Kidney (tissue), 14 donors: ENCODE data around the gene PTPRM. TPM values are rescaled to one million over a fixed set of nuclear protein-coding genes. Genes with fewer than 3 reads are reported as not detected.

Experiments
- DNase-seq, 5 donors: peaks; one replicate each; pipeline ENCODE4 v3.0.0-alpha.2; 2013 to 2020
- FAIRE-seq: peaks from 2 replicates; lab custom pipeline; 2012; peaks lifted over from hg19 to GRCh38; lab: Jason Lieb, UNC
- H3K27ac ChIP-seq, 2 donors: one replicate each; pipeline ENCODE4 v1.7.0; 2013; ENCODE audit warnings: low read depth in 2 of 2, low read length in 2 of 2, inconsistent platforms in 1 of 2
- H3K27me3 ChIP-seq: one replicate; pipeline ENCODE4 v1.7.1; 2013; ENCODE audit warnings: low read length, inconsistent platforms; ENCODE audit not compliant: control insufficient read depth, insufficient read depth
- H3K36me3 ChIP-seq, 3 donors: one replicate each; pipeline versions ENCODE4 v1.7.0 to v1.7.1; 2013; ENCODE audit warnings: low read length in 3 of 3, control low read depth in 1 of 3, inconsistent platforms in 1 of 3; ENCODE audit not compliant: insufficient read depth in 3 of 3, control insufficient read depth in 2 of 3
- H3K4me1 ChIP-seq, 3 donors: one replicate each; pipeline versions ENCODE4 v1.7.0 to v1.7.1; 2013; ENCODE audit warnings: low read length in 3 of 3, inconsistent platforms in 1 of 3, low read depth in 1 of 3; ENCODE audit not compliant: control insufficient read depth in 2 of 3, insufficient read depth in 2 of 3
- H3K4me3 ChIP-seq, 3 donors: one replicate each; pipeline versions ENCODE4 v1.7.0 to v1.8.1; 2013; ENCODE audit warnings: low read length in 3 of 3, control low read depth in 1 of 3, inconsistent platforms in 1 of 3
- H3K9ac ChIP-seq, 3 donors: one replicate each; pipeline versions ENCODE4 v1.7.0 to v1.7.1; 2013; ENCODE audit warnings: low read length in 3 of 3, control low read depth in 1 of 3, inconsistent platforms in 1 of 3
- H3K9me3 ChIP-seq, 3 donors: one replicate each; pipeline versions ENCODE4 v1.7.0 to v1.7.1; 2013; ENCODE audit warnings: low read length in 3 of 3, control low read depth in 1 of 3, inconsistent platforms in 1 of 3; ENCODE audit not compliant: control insufficient read depth in 2 of 3, insufficient read depth in 1 of 3
- intact Hi-C: fragments of 100-400 bp; cut with DNase I; formaldehyde crosslinking; loops from one replicate; pipeline ENCODE4 v1.11.1; 2022
- polyA plus RNA-seq: library from polyadenylated mRNA; stranded (reverse); fragments of 350-450 nt; fragmentation: Illumina TruSeq; extraction: RNeasy Lipid Tissue Mini Kit (QIAGEN cat#74804); gene quantifications from one replicate; pipeline ENCODE4 v1.2.3, GENCODE V29; 2014; ENCODE audit warnings: low read depth, low replicate concordance; ENCODE audit not compliant: insufficient read depth
- total RNA-seq: library from RNA; stranded (reverse); fragmentation: NEBNext Ultra II Directional; extraction: Animal tissue kit (Norgen Biotek cat#: 25700); gene quantifications from one replicate; pipeline ENCODE4 v1.2.1, GENCODE V29; 2021
- TF ChIP-seq, protein P1 (sequence below): IDR thresholded peaks from 3 replicates; pipeline ENCODE4 v1.5.1; 2012; ENCODE audit warnings: mild to moderate bottlenecking, moderate library complexity, borderline replicate concordance; ENCODE audit not compliant: insufficient read depth; ENCODE audit errors: extremely low read depth
- donor health status: control.
- donor health status: control.
- donor health status: control.
- donor health status: control.
- donor health status: control.
- donor health status: DM: yes; HTN: yes; CAD: no.
- donor health status: Normal renal cell carcinoma (clear cell type).

The PTPRM gene
- total and polyA plus RNA-seq, 2 donors from 2014 or later: 52.4 to 98.9 TPM

DNA sequence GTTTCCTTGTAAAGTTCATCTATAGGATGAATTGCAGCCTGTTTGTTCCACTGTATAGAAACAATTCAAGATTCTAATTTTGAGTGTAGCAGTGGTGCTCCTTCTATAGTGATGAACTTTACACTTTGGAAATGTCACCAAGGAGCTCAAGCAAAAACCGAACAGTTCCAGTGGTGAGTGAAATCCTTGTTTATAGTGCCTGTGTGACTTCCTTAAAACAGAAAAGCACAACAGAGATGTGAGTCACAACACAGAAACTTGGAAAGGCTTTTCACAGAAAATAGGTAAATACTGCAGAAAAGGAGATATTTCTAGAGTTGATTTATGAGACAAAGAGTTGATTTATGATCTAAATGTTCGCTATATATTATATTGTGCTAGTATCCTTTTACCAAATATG lies 482.0 kb downstream of the PTPRM start:
- FAIRE-seq (no peak), DNase-seq (no peak)
- intact Hi-C loops: no loop called here
- Histone ChIP-seq H3K27ac (no peak overlapping the region), H3K36me3 (no peaks in the 10 kb centered on the region), H3K9me3 (no peaks in the 10 kb centered on the region), H3K4me3 (no peak overlapping the region), H3K9ac (no peak overlapping the region), H3K4me1 (no peaks in the 10 kb centered on the region), H3K27me3 (no peaks in the 10 kb centered on the region)
- TF ChIP-seq, protein P1, sequence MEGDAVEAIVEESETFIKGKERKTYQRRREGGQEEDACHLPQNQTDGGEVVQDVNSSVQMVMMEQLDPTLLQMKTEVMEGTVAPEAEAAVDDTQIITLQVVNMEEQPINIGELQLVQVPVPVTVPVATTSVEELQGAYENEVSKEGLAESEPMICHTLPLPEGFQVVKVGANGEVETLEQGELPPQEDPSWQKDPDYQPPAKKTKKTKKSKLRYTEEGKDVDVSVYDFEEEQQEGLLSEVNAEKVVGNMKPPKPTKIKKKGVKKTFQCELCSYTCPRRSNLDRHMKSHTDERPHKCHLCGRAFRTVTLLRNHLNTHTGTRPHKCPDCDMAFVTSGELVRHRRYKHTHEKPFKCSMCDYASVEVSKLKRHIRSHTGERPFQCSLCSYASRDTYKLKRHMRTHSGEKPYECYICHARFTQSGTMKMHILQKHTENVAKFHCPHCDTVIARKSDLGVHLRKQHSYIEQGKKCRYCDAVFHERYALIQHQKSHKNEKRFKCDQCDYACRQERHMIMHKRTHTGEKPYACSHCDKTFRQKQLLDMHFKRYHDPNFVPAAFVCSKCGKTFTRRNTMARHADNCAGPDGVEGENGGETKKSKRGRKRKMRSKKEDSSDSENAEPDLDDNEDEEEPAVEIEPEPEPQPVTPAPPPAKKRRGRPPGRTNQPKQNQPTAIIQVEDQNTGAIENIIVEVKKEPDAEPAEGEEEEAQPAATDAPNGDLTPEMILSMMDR: no peak

DNA sequence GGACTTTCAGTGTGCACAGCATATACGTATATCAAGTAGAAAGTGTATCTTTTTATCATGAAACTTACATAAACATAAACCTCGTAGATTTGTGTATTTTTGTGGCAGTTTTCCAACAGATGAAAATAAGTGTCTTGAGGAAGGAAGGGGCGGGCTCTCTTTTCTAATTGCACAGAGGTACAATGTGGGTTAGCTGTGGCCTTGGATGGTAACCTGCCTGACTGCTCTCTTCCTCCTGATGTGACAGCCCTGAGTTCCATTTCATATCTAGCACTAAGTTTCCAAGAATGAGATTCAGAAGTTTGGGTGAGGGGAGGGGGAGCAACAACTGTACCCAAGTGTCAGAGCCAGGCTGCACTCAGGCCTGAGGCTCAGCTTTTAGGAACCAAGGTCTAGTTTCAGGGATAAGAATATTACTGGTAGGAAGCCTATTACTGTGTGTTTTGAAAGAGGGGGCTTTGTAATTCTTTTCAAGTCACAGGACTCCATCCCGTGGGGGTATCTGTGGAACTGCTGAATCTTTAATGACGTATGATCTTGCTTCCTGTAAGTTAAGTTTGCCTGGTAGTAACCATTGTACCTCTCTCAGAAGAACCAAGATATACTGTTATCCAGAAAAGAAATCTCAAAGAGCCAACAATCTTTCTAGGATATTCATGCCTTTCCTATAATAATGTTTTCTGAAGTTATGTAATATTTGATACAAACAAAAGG lies 483.7 kb downstream of the PTPRM start:
- Histone ChIP-seq H3K36me3 (no peaks in the 10 kb centered on the region), H3K27me3 (no peaks in the 10 kb centered on the region), H3K4me1 (no peaks in the 10 kb centered on the region), H3K4me3 (no peak overlapping the region), H3K27ac (no peak overlapping the region), H3K9me3 (no peaks in the 10 kb centered on the region), H3K9ac (no peak overlapping the region)
- no peak for FAIRE-seq
- peak in 1 of 5 donors; percentile 11 for DNase-seq
- TF ChIP-seq, protein P1: no peak
- intact Hi-C loops: no loop called here

DNA sequence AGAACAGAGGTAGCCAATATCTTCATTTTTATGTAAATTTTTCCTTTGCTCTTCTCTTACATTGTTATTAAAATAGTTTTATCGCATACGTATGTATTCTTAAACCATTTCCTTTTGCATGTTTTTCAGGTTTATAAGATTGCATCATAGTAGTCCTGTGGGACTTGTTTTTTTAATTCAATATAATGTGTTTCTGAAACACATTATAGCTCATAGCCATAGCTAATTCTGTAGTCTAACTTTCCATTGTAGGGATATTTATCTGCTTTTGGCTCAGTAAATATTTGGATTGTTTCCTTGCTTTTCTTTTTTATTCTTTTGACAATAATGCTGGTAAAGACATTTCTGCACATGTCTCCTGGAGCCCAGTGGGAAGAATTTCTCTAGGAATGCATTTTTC lies 484.3 kb downstream of the PTPRM start:
- Histone ChIP-seq H3K36me3 (no peaks in the 10 kb centered on the region), H3K4me3 (no peak overlapping the region), H3K27me3 (no peaks in the 10 kb centered on the region), H3K27ac (no peak overlapping the region), H3K9ac (no peak overlapping the region), H3K4me1 (no peaks in the 10 kb centered on the region), H3K9me3 (no peaks in the 10 kb centered on the region)
- TF ChIP-seq, protein P1: no peak
- FAIRE-seq (no peak), DNase-seq (no peak)
- intact Hi-C loops: no loop called here
